Measurements from ENCODE around the gene COL17A1. TPM values are rescaled to one million over a fixed set of nuclear protein-coding genes. Genes with fewer than 3 reads are reported as not detected.
A peak's percentile ranks its signal among the peaks of the same experiment; 100 is the strongest.

The COL17A1 gene
- total RNA-seq, 2 donors from 2014 or later, result 19.1 to 47.6 TPM

- 94% methylated on average over 5 of the region's 5 CpGs for WGBS
- no peaks in the 10 kb centered on the region for H3K9me3 ChIP-seq
- H3K27ac ChIP-seq, result no peak overlapping the region
- H3K36me3 ChIP-seq, result no peaks in the 10 kb centered on the region
- no peaks in the 10 kb centered on the region for H3K4me1 ChIP-seq (replicated peaks)
- H3K4me3 ChIP-seq, result no peak overlapping the region
- intact Hi-C loops (cut with DNase I), result no loop called here
- H3K27me3 ChIP-seq (replicated peaks; ENCODE audit: insufficient read depth), result no peaks in the 10 kb centered on the region
- no peak for DNase-seq (ENCODE audit: low spot score)
- TF ChIP-seq CTCF (IDR thresholded peaks at IDR 0.05) (no peak), POLR2A (IDR thresholded peaks at IDR 0.05) (no peak), POLR2AphosphoS5 (IDR thresholded peaks at IDR 0.05) (no peak)
Measured at GRCh38 chr10:104022026-104022425, 63.7 kb downstream of the COL17A1 start.

GRCh38 chr10:104021246-104021645, 64.4 kb downstream of the COL17A1 start:
- H3K4me1 ChIP-seq (replicated peaks), result no peaks in the 10 kb centered on the region
- DNase-seq (ENCODE audit: low spot score), result no peak
- H3K36me3 ChIP-seq, result no peaks in the 10 kb centered on the region
- intact Hi-C loops (cut with DNase I), result no loop called here
- no peak overlapping the region for H3K4me3 ChIP-seq
- WGBS, result 83% methylated on average over 1 of the region's 1 CpG
- no peak overlapping the region for H3K27ac ChIP-seq
- no peak for TF ChIP-seq CTCF (IDR thresholded peaks at IDR 0.05)
- no peak for TF ChIP-seq POLR2AphosphoS5 (IDR thresholded peaks at IDR 0.05)
- TF ChIP-seq POLR2A (IDR thresholded peaks at IDR 0.05), result no peak
- no peaks in the 10 kb centered on the region for H3K27me3 ChIP-seq (replicated peaks; ENCODE audit: insufficient read depth)
- H3K9me3 ChIP-seq, result no peaks in the 10 kb centered on the region

- intact Hi-C loops (cut with DNase I), result no loop called here
- Histone ChIP-seq H3K4me3 (no peak overlapping the region), H3K27me3 (replicated peaks; ENCODE audit: insufficient read depth) (no peaks in the 10 kb centered on the region), H3K36me3 (no peaks in the 10 kb centered on the region), H3K4me1 (replicated peaks) (no peaks in the 10 kb centered on the region), H3K27ac (no peak overlapping the region), H3K9me3 (no peaks in the 10 kb centered on the region)
- WGBS, result 90% methylated on average over 1 of the region's 1 CpG
- no peak for TF ChIP-seq POLR2A (IDR thresholded peaks at IDR 0.05)
- no peak for TF ChIP-seq CTCF (IDR thresholded peaks at IDR 0.05)
- TF ChIP-seq POLR2AphosphoS5 (IDR thresholded peaks at IDR 0.05), result no peak
- no peak for DNase-seq (ENCODE audit: low spot score)
Measured at GRCh38 chr10:104020020-104020419, 65.7 kb downstream of the COL17A1 start.

GRCh38 chr10:104018471-104018870, 67.2 kb downstream of the COL17A1 start:
- no peaks in the 10 kb centered on the region for H3K36me3 ChIP-seq
- intact Hi-C loops (cut with DNase I), result no loop called here
- 65% methylated on average over 6 of the region's 6 CpGs for whole genome bisulfite sequencing

More at GRCh38 chr10:104018471-104018870, 67.2 kb downstream of the COL17A1 start:
- TF ChIP-seq POLR2A (IDR thresholded peaks at IDR 0.05), result no peak
- no peak for TF ChIP-seq CTCF (IDR thresholded peaks at IDR 0.05)
- TF ChIP-seq POLR2AphosphoS5 (IDR thresholded peaks at IDR 0.05), result peak; percentile 42
- H3K4me1 ChIP-seq (replicated peaks), result no peaks in the 10 kb centered on the region
- H3K27ac ChIP-seq, result no peak overlapping the region
- H3K27me3 ChIP-seq (replicated peaks; ENCODE audit: insufficient read depth), result no peaks in the 10 kb centered on the region
- H3K4me3 ChIP-seq, result no peak overlapping the region
- DNase-seq (ENCODE audit: low spot score), result no peak
- no peaks in the 10 kb centered on the region for H3K9me3 ChIP-seq
